HepG2 (cell line): ENCODE data around the gene CATSPERD. TPM values are rescaled to one million over a fixed set of nuclear protein-coding genes. Genes with fewer than 3 reads are reported as not detected.

Experiments used
- ATRX ChIP-seq: sonication (generic); formaldehyde crosslinking; IDR thresholded peaks from 2 replicates; pipeline ENCODE4 v1.4.0; 2020; ENCODE audit warnings: missing genetic modification reagents, borderline replicate concordance
- CREB3 ChIP-seq: sonication (generic); formaldehyde crosslinking; IDR thresholded peaks from 2 replicates; pipeline ENCODE4 v1.5.0; 2020; ENCODE audit warnings: missing genetic modification reagents
- DNMT1 ChIP-seq: sonication (generic); formaldehyde crosslinking; IDR thresholded peaks from 2 replicates; pipeline ENCODE4 v1.5.1; 2020; ENCODE audit warnings: mild to moderate bottlenecking, missing genetic modification reagents
- FOXA1 ChIP-seq, 2 experiments: fragments of 450-650 bp in 1 of 2; sonication (generic) in 1 of 2; formaldehyde crosslinking in 1 of 2; IDR thresholded peaks; 2 replicates each; pipeline versions ENCODE4 v1.4.0 to v1.6.1; 2016 to 2020; ENCODE audit warnings: missing genetic modification reagents in 1 of 2
- IRX3 ChIP-seq: sonication (generic); formaldehyde crosslinking; IDR thresholded peaks from 2 replicates; pipeline ENCODE4 v1.8.1; 2023; ENCODE audit warnings: mild to moderate bottlenecking, low read depth, missing genetic modification reagents, borderline replicate concordance
- KDM5A ChIP-seq: fragments of 200-600 bp; sonication (generic); IDR thresholded peaks from 2 replicates; pipeline ENCODE4 v1.7.0; 2018; ENCODE audit warnings: antibody characterized with exemption, mild to moderate bottlenecking, low read length, borderline replicate concordance
- NPAS2 ChIP-seq: sonication (generic); formaldehyde crosslinking; IDR thresholded peaks from 2 replicates; pipeline ENCODE4 v1.8.0; 2022; ENCODE audit warnings: mild to moderate bottlenecking, missing genetic modification reagents, borderline replicate concordance
- NR1H2 ChIP-seq: sonication (generic); formaldehyde crosslinking; IDR thresholded peaks from 2 replicates; pipeline ENCODE4 v1.8.1; 2022; ENCODE audit warnings: low read depth, missing genetic modification reagents, borderline replicate concordance
- RARA ChIP-seq: IDR thresholded peaks from 2 replicates; pipeline ENCODE4 v1.6.1; 2016; ENCODE audit warnings: missing genetic modification reagents, missing compliant biosample characterization
- UBTF ChIP-seq: sonication (generic); formaldehyde crosslinking; IDR thresholded peaks from 2 replicates; pipeline ENCODE4 v1.4.0; 2020; ENCODE audit warnings: mild to moderate bottlenecking, missing genetic modification reagents
- ZBTB7A ChIP-seq: sonication (generic); formaldehyde crosslinking; IDR thresholded peaks from 2 replicates; pipeline ENCODE4 v1.8.0; 2022; ENCODE audit warnings: mild to moderate bottlenecking, missing genetic modification reagents
- ZFP1 ChIP-seq: IDR thresholded peaks from 2 replicates; pipeline ENCODE4 v1.6.1; 2016
- ZFYVE20 ChIP-seq: sonication (generic); formaldehyde crosslinking; IDR thresholded peaks from 2 replicates; pipeline ENCODE4 v1.8.0; 2023; ENCODE audit warnings: low read depth, mild to moderate bottlenecking, moderate library complexity, missing genetic modification reagents, borderline replicate concordance
- ZMAT5 ChIP-seq: sonication (generic); formaldehyde crosslinking; IDR thresholded peaks from 2 replicates; pipeline ENCODE4 v1.5.0; 2020; ENCODE audit warnings: mild to moderate bottlenecking, low read depth, missing genetic modification reagents, borderline replicate concordance
- ZNF180 ChIP-seq: sonication (generic); formaldehyde crosslinking; IDR thresholded peaks from 2 replicates; pipeline ENCODE4 v1.4.0; 2020; ENCODE audit warnings: low read depth, missing genetic modification reagents, borderline replicate concordance
- ZNF333 ChIP-seq: sonication (generic); formaldehyde crosslinking; IDR thresholded peaks from 2 replicates; pipeline ENCODE4 v1.4.0; 2020; ENCODE audit warnings: mild to moderate bottlenecking, missing genetic modification reagents, borderline replicate concordance
- ZNF530 ChIP-seq: sonication (generic); formaldehyde crosslinking; IDR thresholded peaks from 2 replicates; pipeline ENCODE4 v1.5.0; 2020; ENCODE audit warnings: low read depth, mild to moderate bottlenecking, missing genetic modification reagents
- ZNF597 ChIP-seq: sonication (generic); formaldehyde crosslinking; IDR thresholded peaks from 2 replicates; pipeline ENCODE4 v1.5.0; 2020; ENCODE audit warnings: missing genetic modification reagents
- ZNF672 ChIP-seq: sonication (generic); formaldehyde crosslinking; IDR thresholded peaks from 2 replicates; pipeline ENCODE4 v1.8.1; 2022; ENCODE audit warnings: missing genetic modification reagents
- ZNF703 ChIP-seq: sonication (generic); formaldehyde crosslinking; IDR thresholded peaks from 2 replicates; pipeline ENCODE4 v1.5.1; 2020; ENCODE audit warnings: missing genetic modification reagents, mild to moderate bottlenecking, moderate library complexity, borderline replicate concordance
- polyA plus RNA-seq, 8 experiments: library from polyadenylated mRNA; depleted of rRNA in 3 of 8; stranded (reverse) in 7 of 8; unstranded in 1 of 8; fragments of >200 nt; fragmentation: Illumina TruSeq in 4 of 8; extraction: Trizol in 4 of 8; gene quantifications; 2 replicates each; pipeline versions ENCODE4 v1.2.1 to v1.2.3, GENCODE V29; 2011 to 2016; ENCODE audit warnings: low read depth in 4 of 8, missing spikeins in 1 of 8, mixed read lengths in 1 of 8; ENCODE audit not compliant: insufficient read depth in 1 of 8
- total RNA-seq, 5 experiments: library from RNA; depleted of rRNA; stranded (reverse); fragments of >200 nt; fragmentation: Illumina TruSeq; extraction: Trizol; gene quantifications; 2 replicates each; pipeline ENCODE4 v1.2.3, GENCODE V29; 2016; ENCODE audit warnings: low read depth in 1 of 5
- TF ChIP-seq, protein P1 (sequence below): sonication (generic); formaldehyde crosslinking; IDR thresholded peaks from 2 replicates; pipeline ENCODE4 v1.4.0; 2020; ENCODE audit warnings: mild to moderate bottlenecking, missing genetic modification reagents
- TF ChIP-seq, protein P2 (sequence below): sonication (generic); formaldehyde crosslinking; IDR thresholded peaks from 2 replicates; pipeline ENCODE4 v1.8.0; 2022; ENCODE audit warnings: mild to moderate bottlenecking, missing genetic modification reagents, borderline replicate concordance

Gene CATSPERD
- total and polyA plus RNA-seq, 2 of the 13 experiments (the other 11 are each of a cell fraction or from before 2014, with no cell fraction given): 0.04 TPM; not detected in 1

DNA sequence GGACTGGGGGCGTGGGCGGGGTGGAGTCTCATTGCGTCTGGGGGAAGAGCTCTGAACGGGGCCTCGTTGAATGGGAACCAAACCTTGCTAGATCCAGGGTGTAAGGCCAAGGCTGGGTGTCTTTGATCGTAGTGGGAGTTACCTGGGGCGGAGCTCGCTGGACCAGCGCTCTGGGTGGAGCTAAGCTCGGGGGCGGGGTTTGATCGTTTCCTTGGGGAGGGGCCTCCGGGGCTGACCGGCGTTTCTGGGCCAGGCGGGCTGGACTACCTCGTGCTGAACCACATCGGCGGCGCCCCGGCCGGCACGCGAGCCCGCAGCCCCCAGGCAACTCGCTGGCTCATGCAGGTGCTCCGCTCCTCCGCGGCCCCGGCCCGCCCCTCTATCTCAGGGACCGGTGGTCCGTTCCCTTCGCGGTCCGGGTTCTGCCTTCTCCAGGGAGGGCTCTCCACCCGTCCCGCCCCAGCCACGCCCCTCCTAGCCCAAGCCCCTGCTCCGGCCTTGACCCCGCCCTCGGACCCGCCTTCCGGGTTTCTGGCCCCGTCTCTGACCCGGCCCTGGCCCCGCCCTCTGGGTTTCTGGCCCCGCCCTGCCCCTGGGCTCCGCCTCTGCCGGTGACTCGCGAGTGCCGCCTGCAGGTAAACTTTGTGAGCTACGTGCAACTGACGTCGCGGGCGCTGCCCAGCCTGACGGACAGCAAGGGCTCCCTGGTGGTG is 33.6 kb upstream of the CATSPERD start (continued):
- TF ChIP-seq, protein P1, sequence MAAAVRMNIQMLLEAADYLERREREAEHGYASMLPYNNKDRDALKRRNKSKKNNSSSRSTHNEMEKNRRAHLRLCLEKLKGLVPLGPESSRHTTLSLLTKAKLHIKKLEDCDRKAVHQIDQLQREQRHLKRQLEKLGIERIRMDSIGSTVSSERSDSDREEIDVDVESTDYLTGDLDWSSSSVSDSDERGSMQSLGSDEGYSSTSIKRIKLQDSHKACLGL (CRISPR knock-in tag): peak; percentile 79
- TF ChIP-seq ZFP1 (CRISPR knock-in tag) (no peak), DNMT1 (no peak), ZNF180 (no peak), ZNF597 (CRISPR knock-in tag) (no peak), ZNF703 (no peak), ATRX (CRISPR knock-in tag) (no peak), FOXA1 (IDR thresholded peaks at IDR 0.05) (no peak), FOXA1 (CRISPR knock-in tag; IDR thresholded peaks at IDR 0.05) (peak; percentile 3; the same call in 1 of the 2 replicates), NR1H2 (no peak), NPAS2 (CRISPR knock-in tag) (no peak), RARA (CRISPR knock-in tag) (peak; percentile 85), ZMAT5 (CRISPR knock-in tag) (no peak), ZBTB7A (CRISPR knock-in tag) (no peak), ZFYVE20 (no peak), ZNF672 (CRISPR knock-in tag) (no peak), IRX3 (no peak), KDM5A (no peak), ZNF333 (CRISPR knock-in tag) (no peak), UBTF (CRISPR knock-in tag) (no peak), CREB3 (no peak), ZNF530 (CRISPR knock-in tag) (no peak)
- TF ChIP-seq, protein P2, sequence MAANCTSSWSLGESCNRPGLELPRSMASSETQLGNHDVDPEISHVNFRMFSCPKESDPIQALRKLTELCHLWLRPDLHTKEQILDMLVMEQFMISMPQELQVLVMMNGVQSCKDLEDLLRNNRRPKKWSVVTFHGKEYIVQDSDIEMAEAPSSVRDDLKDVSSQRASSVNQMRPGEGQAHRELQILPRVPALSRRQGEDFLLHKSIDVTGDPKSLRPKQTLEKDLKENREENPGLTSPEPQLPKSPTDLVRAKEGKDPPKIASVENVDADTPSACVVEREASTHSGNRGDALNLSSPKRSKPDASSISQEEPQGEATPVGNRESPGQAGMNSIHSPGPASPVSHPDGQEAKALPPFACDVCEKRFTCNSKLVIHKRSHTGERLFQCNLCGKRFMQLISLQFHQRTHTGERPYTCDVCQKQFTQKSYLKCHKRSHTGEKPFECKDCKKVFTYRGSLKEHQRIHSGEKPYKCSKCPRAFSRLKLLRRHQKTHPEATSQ (CRISPR knock-in tag): no peak
